ENCODE measurements around the gene NCAPD3.

DNA sequence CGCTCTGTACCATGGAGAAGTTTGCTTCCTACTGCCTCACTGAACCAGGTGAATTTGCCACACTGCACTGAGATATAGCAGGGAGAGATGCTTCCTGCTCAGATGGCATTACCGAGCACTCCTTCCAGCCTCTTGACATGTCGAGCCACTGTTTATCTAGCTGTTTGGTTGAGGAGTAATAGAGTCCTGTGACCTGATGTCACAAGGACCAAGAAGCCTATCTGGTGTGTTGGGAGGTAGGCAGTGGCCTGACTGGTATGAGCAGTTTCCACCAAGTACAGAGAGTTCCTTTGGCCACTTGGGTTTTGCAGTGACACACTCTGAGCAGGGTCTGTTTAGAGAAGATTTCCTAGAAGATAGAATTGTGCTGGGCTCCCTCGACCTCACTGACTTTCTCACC lies 34.8 kb upstream of the NCAPD3 start:
- TF ChIP-seq, protein P1, sequence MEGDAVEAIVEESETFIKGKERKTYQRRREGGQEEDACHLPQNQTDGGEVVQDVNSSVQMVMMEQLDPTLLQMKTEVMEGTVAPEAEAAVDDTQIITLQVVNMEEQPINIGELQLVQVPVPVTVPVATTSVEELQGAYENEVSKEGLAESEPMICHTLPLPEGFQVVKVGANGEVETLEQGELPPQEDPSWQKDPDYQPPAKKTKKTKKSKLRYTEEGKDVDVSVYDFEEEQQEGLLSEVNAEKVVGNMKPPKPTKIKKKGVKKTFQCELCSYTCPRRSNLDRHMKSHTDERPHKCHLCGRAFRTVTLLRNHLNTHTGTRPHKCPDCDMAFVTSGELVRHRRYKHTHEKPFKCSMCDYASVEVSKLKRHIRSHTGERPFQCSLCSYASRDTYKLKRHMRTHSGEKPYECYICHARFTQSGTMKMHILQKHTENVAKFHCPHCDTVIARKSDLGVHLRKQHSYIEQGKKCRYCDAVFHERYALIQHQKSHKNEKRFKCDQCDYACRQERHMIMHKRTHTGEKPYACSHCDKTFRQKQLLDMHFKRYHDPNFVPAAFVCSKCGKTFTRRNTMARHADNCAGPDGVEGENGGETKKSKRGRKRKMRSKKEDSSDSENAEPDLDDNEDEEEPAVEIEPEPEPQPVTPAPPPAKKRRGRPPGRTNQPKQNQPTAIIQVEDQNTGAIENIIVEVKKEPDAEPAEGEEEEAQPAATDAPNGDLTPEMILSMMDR (IDR thresholded peaks at IDR 0.05; ENCODE audit: low read depth, low read length, poor library complexity, severe bottlenecking), result no peak
- TF ChIP-seq EZH2phosphoT487 (IDR thresholded peaks at IDR 0.05; ENCODE audit: borderline replicate concordance, low read length), result no peak

Data from DOHH2 (cell line).